BLaER1 treated with 17β-estradiol and CSF1 and Interleukin-3, amounts not matched to agents 10 nM and 100 nM (cell line): ENCODE results near the gene NRGN.

Experiments
- H3K27ac ChIP-seq, 11 experiments: shearing (Covaris generic); formaldehyde crosslinking; 2 replicates each; pipeline ENCODE4 v1.8.1; 2022
- H3K27me3 ChIP-seq, 11 experiments: shearing (Covaris generic); formaldehyde crosslinking; 2 replicates each; pipeline ENCODE4 v1.8.1; 2022
- H3K36me3 ChIP-seq, 11 experiments: shearing (Covaris generic); formaldehyde crosslinking; 2 replicates each; pipeline ENCODE4 v1.8.1; 2022
- H3K4me1 ChIP-seq, 10 experiments: shearing (Covaris generic); formaldehyde crosslinking; 2 replicates each; pipeline ENCODE4 v1.8.1; 2022
- H3K4me2 ChIP-seq, 11 experiments: shearing (Covaris generic); formaldehyde crosslinking; 2 replicates each; pipeline ENCODE4 v1.8.1; 2022
- H3K4me3 ChIP-seq, 10 experiments: shearing (Covaris generic); formaldehyde crosslinking; 2 replicates each; pipeline ENCODE4 v1.8.1; 2022
- H3K9ac ChIP-seq, 11 experiments: shearing (Covaris generic); formaldehyde crosslinking; 2 replicates each; pipeline ENCODE4 v1.8.1; 2022
- H3K9me3 ChIP-seq, 11 experiments: shearing (Covaris generic); formaldehyde crosslinking; replicated peaks in 1 of 11; 2 replicates each; pipeline ENCODE4 v1.8.1; 2022
- H4K20me1 ChIP-seq, 11 experiments: shearing (Covaris generic); formaldehyde crosslinking; 2 replicates each; pipeline ENCODE4 v1.8.1; 2022
- Cebpa-rat ChIP-seq, 11 experiments: shearing (Covaris generic); IDR thresholded peaks; 2 replicates each; pipeline ENCODE4 v1.8.1; 2022

NRGN gene

DNA sequence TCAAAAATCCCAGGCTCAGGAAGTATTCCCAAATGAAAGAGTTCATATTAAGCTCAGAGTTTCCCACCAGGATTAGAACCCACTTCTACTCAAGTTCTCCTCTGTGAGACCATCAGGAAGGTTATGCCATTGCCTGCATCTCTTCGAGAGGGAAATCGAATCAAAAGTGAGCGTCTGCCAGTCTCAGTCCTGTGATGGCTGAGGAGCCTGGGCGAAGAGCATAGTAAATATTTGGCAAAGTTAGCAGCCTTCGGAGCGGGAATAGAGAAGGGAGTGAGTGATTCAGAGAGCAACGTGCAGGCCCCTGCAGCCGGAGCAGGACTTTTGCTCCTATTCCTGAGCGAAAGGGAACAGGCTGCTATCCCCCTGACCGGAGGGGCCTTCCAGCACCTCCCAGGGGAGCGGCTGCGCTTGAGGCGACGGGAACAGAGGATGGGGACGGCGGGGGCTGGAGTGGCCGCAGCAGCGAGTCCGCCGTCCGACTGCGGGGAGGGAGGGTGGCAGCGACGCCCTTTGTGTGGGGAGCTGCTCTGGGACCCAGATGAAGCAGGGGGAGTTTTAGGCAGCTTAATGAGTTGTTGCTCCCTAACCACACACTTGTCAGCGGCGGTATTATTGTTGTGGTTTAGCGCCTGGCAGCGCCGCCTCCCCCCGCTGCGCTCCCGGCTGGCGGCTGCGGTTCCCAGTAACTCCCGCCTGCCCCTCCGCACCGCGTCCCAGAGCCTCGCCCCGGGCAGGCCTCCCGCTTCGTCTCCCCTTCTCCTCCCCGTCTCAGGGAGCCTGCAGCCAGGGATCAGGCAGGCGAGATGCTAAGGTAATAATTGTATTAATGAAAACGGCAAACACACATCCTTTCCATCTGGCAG lies 21.7 kb upstream of the NRGN start:
- Histone ChIP-seq H3K27me3 (peaks cover 43 to 59% (median 50%) of the 10 kb centered on the region in 11 experiments), H3K4me3 (peak overlapping the region; percentile 41 to 63 (median 50)), H4K20me1 (peaks cover 0 to 16% (median 10%) of the 10 kb centered on the region in 11 experiments; a peak in 14 of 22 replicates), H3K9me3 (no peaks in the 10 kb centered on the region), H3K4me1 (peaks cover 59 to 71% (median 65%) of the 10 kb centered on the region in 10 experiments), H3K27ac (no peak overlapping the region), H3K36me3 (no peaks in the 10 kb centered on the region), H3K9ac (peak overlapping the region in 9 of 11 experiments; percentile 2 to 44 (median 23); a peak in 9 of 22 replicates), H3K4me2 (peak overlapping the region; percentile 86 to 99 (median 96))
- TF ChIP-seq Cebpa-rat (IDR thresholded peaks at IDR 0.05), result no peak

- H3K36me3 ChIP-seq, result no peaks in the 10 kb centered on the region
- no peak for TF ChIP-seq Cebpa-rat (IDR thresholded peaks at IDR 0.05)
- H3K4me2 ChIP-seq, result peak overlapping the region; percentile 86 to 99 (median 96); a peak in 21 of 22 replicates
- H3K27ac ChIP-seq, result no peak overlapping the region
- H3K4me1 ChIP-seq, result peaks cover 66 to 79% (median 72%) of the 10 kb centered on the region in 10 experiments
- no peak overlapping the region for H3K9ac ChIP-seq
- H4K20me1 ChIP-seq, result peaks cover 0 to 16% (median 10%) of the 10 kb centered on the region in 11 experiments; a peak in 14 of 22 replicates
- H3K27me3 ChIP-seq, result peaks cover 43 to 59% (median 50%) of the 10 kb centered on the region in 11 experiments
- H3K9me3 ChIP-seq, result no peaks in the 10 kb centered on the region
- no peak overlapping the region; a peak in 1 of 20 replicates for H3K4me3 ChIP-seq
Observed at GRCh38 chr11:124718801-124719200, 20.9 kb upstream of the NRGN start.

GRCh38 chr11:124719534-124719933 lies 20.2 kb upstream of the NRGN start:
- H3K9ac ChIP-seq, result no peak overlapping the region
- no peaks in the 10 kb centered on the region for H3K9me3 ChIP-seq
- no peak overlapping the region for H3K27ac ChIP-seq
- no peak overlapping the region for H3K4me3 ChIP-seq
- peaks cover 73 to 87% (median 80%) of the 10 kb centered on the region in 10 experiments for H3K4me1 ChIP-seq
- H3K4me2 ChIP-seq, result peak overlapping the region in 7 of 11 experiments; percentile 26 to 98 (median 96); a peak in 9 of 22 replicates
- peaks cover 43 to 55% (median 50%) of the 10 kb centered on the region in 11 experiments for H3K27me3 ChIP-seq
- TF ChIP-seq Cebpa-rat (IDR thresholded peaks at IDR 0.05), result no peak
- H4K20me1 ChIP-seq, result peaks cover 0 to 16% (median 10%) of the 10 kb centered on the region in 11 experiments; a peak in 14 of 22 replicates
- no peaks in the 10 kb centered on the region for H3K36me3 ChIP-seq

DNA sequence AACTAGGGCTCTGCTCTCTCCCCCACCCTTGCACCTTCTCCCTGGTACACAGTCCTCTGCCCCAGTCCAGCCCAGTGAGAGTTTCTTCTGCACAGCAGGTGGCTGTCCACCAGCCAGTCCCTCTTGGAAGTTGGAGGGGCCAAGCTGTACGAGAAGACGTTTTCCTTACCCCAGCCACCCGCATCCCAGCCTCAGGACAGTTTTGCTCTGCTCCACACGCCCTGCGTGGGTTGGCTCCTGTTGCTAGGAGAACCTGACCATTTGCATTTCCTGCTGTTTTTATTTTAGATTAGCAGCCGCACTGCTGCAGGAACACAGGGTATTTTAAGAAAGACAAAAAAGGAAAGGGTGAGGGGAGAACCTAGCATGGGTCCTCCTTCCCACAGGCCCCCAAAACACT lies 17.6 kb upstream of the NRGN start:
- Histone ChIP-seq H3K9me3 (no peaks in the 10 kb centered on the region), H4K20me1 (peaks cover 0 to 16% (median 10%) of the 10 kb centered on the region in 11 experiments; a peak in 14 of 22 replicates), H3K4me1 (peaks cover 89 to 100% (median 95%) of the 10 kb centered on the region in 10 experiments), H3K27ac (no peak overlapping the region), H3K27me3 (peaks cover 28 to 34% (median 31%) of the 10 kb centered on the region in 11 experiments), H3K4me2 (peak overlapping the region; percentile 87 to 98 (median 95)), H3K36me3 (no peaks in the 10 kb centered on the region), H3K9ac (no peak overlapping the region; a peak in 1 of 22 replicates), H3K4me3 (peak overlapping the region in 4 of 10 experiments; percentile 6 to 16 (median 13); a peak in 5 of 20 replicates)
- no peak for TF ChIP-seq Cebpa-rat (IDR thresholded peaks at IDR 0.05)

DNA sequence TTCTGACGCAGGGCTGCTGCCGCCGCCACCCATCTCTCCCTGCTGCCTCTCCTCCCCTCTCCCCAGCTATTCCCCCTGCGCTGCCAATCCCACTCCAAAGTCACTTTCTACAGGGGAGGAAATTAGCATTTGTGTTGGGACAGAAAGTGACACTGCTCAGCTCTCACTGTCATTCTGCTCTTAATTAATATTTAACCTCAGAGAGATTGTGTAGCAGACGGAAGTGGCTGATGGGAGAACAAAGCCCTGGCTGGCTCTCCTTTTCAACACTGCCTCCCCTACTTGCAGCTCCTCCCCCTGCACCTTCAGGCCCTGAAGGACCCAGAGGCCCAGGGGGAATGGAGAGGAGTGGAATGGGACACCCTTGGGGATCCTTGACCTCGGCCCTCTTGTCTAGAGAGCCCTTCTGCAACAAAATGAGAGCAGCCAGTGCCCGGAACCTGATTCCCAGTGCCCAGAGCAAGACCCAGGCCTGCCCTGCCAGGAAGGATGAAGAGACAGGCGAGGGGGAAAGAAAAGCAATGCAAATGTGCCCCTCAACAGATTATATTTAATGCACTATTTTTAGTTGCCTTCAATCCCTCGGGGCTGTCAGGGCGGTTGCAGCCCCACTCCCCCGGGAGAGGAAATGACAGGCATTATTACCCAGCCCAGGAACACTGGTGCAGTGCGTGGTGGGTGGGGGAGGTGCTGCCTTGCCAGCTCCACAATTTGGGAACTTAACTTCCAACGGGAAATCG lies 14.6 kb upstream of the NRGN start:
- Histone ChIP-seq H3K4me1 (peaks cover 73 to 83% (median 76%) of the 10 kb centered on the region in 10 experiments), H3K9me3 (no peaks in the 10 kb centered on the region), H3K36me3 (no peaks in the 10 kb centered on the region), H3K27me3 (peaks cover 0 to 5% (median 1%) of the 10 kb centered on the region in 11 experiments; a peak in 8 of 22 replicates), H3K9ac (peak overlapping the region in 10 of 11 experiments; percentile 8 to 68 (median 61); a peak in 17 of 22 replicates), H3K4me2 (peak overlapping the region; percentile 80 to 98 (median 95)), H3K27ac (peak overlapping the region in 10 of 11 experiments; percentile 31 to 81 (median 71); a peak in 20 of 22 replicates), H4K20me1 (no peaks in the 10 kb centered on the region), H3K4me3 (peak overlapping the region in 9 of 10 experiments; percentile 7 to 64 (median 50); a peak in 18 of 20 replicates)
- TF ChIP-seq Cebpa-rat (IDR thresholded peaks at IDR 0.05), result no peak

- no peaks in the 10 kb centered on the region for H3K36me3 ChIP-seq
- no peaks in the 10 kb centered on the region for H4K20me1 ChIP-seq
- peak overlapping the region in 10 of 11 experiments; percentile 31 to 81 (median 70); a peak in 19 of 22 replicates for H3K27ac ChIP-seq
- peak overlapping the region in 9 of 11 experiments; percentile 46 to 68 (median 63); a peak in 15 of 22 replicates for H3K9ac ChIP-seq
- H3K9me3 ChIP-seq, result no peaks in the 10 kb centered on the region
- H3K4me1 ChIP-seq, result peaks cover 68 to 82% (median 71%) of the 10 kb centered on the region in 10 experiments
- peak overlapping the region; percentile 80 to 98 (median 95) for H3K4me2 ChIP-seq
- TF ChIP-seq Cebpa-rat (IDR thresholded peaks at IDR 0.05), result no peak
- H3K27me3 ChIP-seq, result peaks cover 0 to 3% (median 0%) of the 10 kb centered on the region in 11 experiments; a peak in 2 of 22 replicates
- peak overlapping the region in 9 of 10 experiments; percentile 7 to 64 (median 50); a peak in 18 of 20 replicates for H3K4me3 ChIP-seq
Observed at GRCh38 chr11:124725719-124726105, 14.0 kb upstream of the NRGN start.

GRCh38 chr11:124727474-124727873 lies 12.3 kb upstream of the NRGN start:
- no peaks in the 10 kb centered on the region for H4K20me1 ChIP-seq
- peaks cover 50 to 82% (median 62%) of the 10 kb centered on the region in 10 experiments for H3K4me1 ChIP-seq
- 0 out of 22 replicates have a peak, but pooled peaks cover 0 to 3% (median 0%) of the 10 kb centered on the region in 11 experiments for H3K27me3 ChIP-seq
- H3K36me3 ChIP-seq, result no peaks in the 10 kb centered on the region
- no peak overlapping the region for H3K4me3 ChIP-seq
- no peak overlapping the region for H3K27ac ChIP-seq
- H3K9me3 ChIP-seq, result no peaks in the 10 kb centered on the region
- TF ChIP-seq Cebpa-rat (IDR thresholded peaks at IDR 0.05), result no peak
- H3K9ac ChIP-seq, result no peak overlapping the region
- H3K4me2 ChIP-seq, result peak overlapping the region; percentile 21 to 98 (median 95); a peak in 21 of 22 replicates

DNA sequence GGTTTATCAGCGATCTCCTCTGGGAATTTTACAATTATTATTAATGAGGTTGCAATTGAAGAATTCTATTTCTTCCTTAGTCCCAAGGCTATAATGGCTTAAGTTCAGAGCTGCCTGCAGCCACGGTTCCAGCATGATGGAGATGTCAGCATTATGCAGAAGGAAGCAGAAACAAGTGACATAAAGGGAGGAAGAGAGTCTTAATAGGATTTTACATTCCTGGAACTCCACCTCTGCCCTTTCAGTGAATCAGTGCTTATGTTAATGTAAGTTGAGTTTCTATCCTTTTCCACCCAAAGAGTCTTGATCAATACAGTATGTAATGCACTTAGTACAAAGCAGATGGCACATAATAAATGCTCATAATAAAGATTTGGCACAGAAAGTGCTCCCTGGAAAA lies 11.6 kb upstream of the NRGN start:
- H3K27ac ChIP-seq, result no peak overlapping the region
- no peaks in the 10 kb centered on the region for H3K27me3 ChIP-seq
- no peak for TF ChIP-seq Cebpa-rat (IDR thresholded peaks at IDR 0.05)
- H3K4me1 ChIP-seq, result peaks cover 43 to 82% (median 56%) of the 10 kb centered on the region in 10 experiments
- H4K20me1 ChIP-seq, result no peaks in the 10 kb centered on the region
- H3K9ac ChIP-seq, result no peak overlapping the region
- no peak overlapping the region for H3K4me3 ChIP-seq
- H3K9me3 ChIP-seq, result no peaks in the 10 kb centered on the region
- no peaks in the 10 kb centered on the region for H3K36me3 ChIP-seq
- H3K4me2 ChIP-seq, result peak overlapping the region in 4 of 11 experiments; percentile 24 to 97 (median 94); a peak in 6 of 22 replicates
